ENCODE data around the gene ADGRG6. TPM values are rescaled to one million over a fixed set of nuclear protein-coding genes. Genes with fewer than 3 reads are reported as not detected.
"Not testable (repeated sequence)": the region's sequence is repeated elsewhere in the genome, so short reads cannot be mapped to it uniquely, and the experiment has no call there.

ADGRG6 gene
- total RNA-seq, 1 donor = 1.8 TPM

GRCh38 chr6:142428468-142428867, 126.7 kb downstream of the ADGRG6 start:
- H3K4me1 ChIP-seq (ENCODE audit: insufficient read depth, low read length); H3K9me3 ChIP-seq (ENCODE audit: low read depth, low read length); H3K4me3 ChIP-seq (ENCODE audit: low read length); H3K27me3 ChIP-seq (ENCODE audit: insufficient read depth, low read length): not testable (repeated sequence)

DNA sequence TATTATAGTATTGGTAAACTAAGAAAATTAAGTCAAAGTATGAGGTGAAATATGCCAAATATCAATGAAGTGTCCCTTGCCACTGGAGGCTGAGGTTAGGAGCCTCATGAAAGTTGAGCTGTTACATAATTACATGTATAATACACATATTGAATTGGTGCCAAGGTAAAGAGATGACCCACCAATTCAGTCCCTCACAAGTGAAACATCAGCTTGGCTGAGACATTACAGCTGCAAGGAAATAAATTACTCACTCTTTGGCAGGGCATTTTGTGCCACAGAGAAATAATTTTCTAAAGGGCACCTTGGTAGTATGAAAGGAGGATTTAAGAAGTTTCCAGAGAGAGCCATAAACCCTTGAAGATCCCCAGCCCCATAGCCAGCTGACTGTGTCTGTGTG, 127.4 kb downstream of the ADGRG6 start:
- no peak overlapping the region for H3K4me3 ChIP-seq (ENCODE audit: low read length)
- no peaks in the 10 kb centered on the region for H3K4me1 ChIP-seq (ENCODE audit: insufficient read depth, low read length)
- no peaks in the 10 kb centered on the region for H3K27me3 ChIP-seq (ENCODE audit: insufficient read depth, low read length)
- H3K9me3 ChIP-seq (ENCODE audit: low read depth, low read length) = no peaks in the 10 kb centered on the region

- Histone ChIP-seq H3K27me3 (ENCODE audit: insufficient read depth, low read length) (no peaks in the 10 kb centered on the region), H3K4me1 (ENCODE audit: insufficient read depth, low read length) (no peaks in the 10 kb centered on the region), H3K4me3 (ENCODE audit: low read length) (no peak overlapping the region), H3K9me3 (ENCODE audit: low read depth, low read length) (no peaks in the 10 kb centered on the region)
Measured at GRCh38 chr6:142433419-142433818, 131.6 kb downstream of the ADGRG6 start.

GRCh38 chr6:142438898-142439297, 137.1 kb downstream of the ADGRG6 start:
- H3K4me3 ChIP-seq (ENCODE audit: low read length) = no peak overlapping the region
- no peaks in the 10 kb centered on the region for H3K27me3 ChIP-seq (ENCODE audit: insufficient read depth, low read length)
- no peaks in the 10 kb centered on the region for H3K4me1 ChIP-seq (ENCODE audit: insufficient read depth, low read length)
- H3K9me3 ChIP-seq (ENCODE audit: low read depth, low read length) = no peaks in the 10 kb centered on the region

DNA sequence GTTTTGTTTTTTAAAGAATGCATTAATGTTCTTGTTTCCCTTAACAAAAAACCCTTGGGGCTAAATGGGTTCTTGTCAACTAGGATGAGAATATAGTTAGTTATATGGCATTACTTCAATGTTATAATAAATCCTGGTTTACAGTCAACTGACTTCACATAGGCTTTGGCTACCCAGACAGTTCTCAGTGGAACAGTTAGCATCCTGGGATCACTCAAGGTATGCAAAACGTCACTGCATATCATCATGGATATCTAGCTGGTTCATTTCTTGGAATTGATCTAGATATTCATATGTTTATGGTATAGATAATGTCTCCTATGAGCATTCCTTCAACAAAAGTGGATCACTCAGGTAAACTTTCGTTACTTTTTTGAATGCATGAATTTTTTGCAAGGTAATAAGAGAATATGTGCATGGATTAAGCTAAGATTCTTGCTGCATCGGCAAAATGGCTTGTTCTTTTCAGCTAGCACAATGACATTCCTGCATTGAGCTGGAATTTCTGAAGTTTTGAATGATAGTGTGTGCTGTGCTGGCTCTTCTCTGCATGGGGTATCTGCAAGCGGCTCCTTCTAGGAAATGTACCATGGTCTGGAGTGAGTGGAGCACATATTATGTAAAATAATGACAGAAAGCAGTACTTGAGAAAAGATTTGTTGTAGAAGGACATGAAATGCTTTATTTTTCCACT, 138.9 kb downstream of the ADGRG6 start:
- Histone ChIP-seq H3K9me3 (ENCODE audit: low read depth, low read length) (no peaks in the 10 kb centered on the region), H3K4me3 (ENCODE audit: low read length) (no peak overlapping the region), H3K4me1 (ENCODE audit: insufficient read depth, low read length) (no peaks in the 10 kb centered on the region), H3K27me3 (ENCODE audit: insufficient read depth, low read length) (no peaks in the 10 kb centered on the region)

- no peaks in the 10 kb centered on the region for H3K9me3 ChIP-seq (ENCODE audit: low read depth, low read length)
- H3K4me3 ChIP-seq (ENCODE audit: low read length) = no peak overlapping the region
- H3K27me3 ChIP-seq (ENCODE audit: insufficient read depth, low read length) = no peaks in the 10 kb centered on the region
- H3K4me1 ChIP-seq (ENCODE audit: insufficient read depth, low read length) = no peaks in the 10 kb centered on the region
Measured at GRCh38 chr6:142441716-142442115, 139.9 kb downstream of the ADGRG6 start.

DNA sequence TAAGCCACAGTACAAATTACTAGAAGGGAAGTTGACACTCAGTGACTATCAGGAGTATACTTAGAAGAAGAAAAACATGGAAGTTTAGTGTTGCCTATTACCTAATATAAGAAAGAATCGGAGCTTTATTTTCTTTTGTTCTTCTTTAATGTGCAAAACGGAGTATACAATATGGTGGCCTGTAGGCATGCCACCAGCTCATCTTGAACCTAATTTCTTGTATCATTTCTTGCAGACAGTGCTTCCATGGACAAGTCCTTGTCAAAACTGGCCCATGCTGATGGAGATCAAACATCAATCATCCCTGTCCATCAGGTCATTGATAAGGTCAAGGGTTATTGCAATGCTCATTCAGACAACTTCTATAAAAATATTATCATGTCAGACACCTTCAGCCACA, 141.3 kb downstream of the ADGRG6 start:
- no peaks in the 10 kb centered on the region for H3K9me3 ChIP-seq (ENCODE audit: low read depth, low read length)
- H3K27me3 ChIP-seq (ENCODE audit: insufficient read depth, low read length) = no peaks in the 10 kb centered on the region
- no peaks in the 10 kb centered on the region for H3K4me1 ChIP-seq (ENCODE audit: insufficient read depth, low read length)
- H3K4me3 ChIP-seq (ENCODE audit: low read length) = no peak overlapping the region

GRCh38 chr6:142443532-142443931, 141.7 kb downstream of the ADGRG6 start:
- Histone ChIP-seq H3K9me3 (ENCODE audit: low read depth, low read length) (no peaks in the 10 kb centered on the region), H3K4me3 (ENCODE audit: low read length) (no peak overlapping the region), H3K27me3 (ENCODE audit: insufficient read depth, low read length) (no peaks in the 10 kb centered on the region), H3K4me1 (ENCODE audit: insufficient read depth, low read length) (no peaks in the 10 kb centered on the region)

DNA sequence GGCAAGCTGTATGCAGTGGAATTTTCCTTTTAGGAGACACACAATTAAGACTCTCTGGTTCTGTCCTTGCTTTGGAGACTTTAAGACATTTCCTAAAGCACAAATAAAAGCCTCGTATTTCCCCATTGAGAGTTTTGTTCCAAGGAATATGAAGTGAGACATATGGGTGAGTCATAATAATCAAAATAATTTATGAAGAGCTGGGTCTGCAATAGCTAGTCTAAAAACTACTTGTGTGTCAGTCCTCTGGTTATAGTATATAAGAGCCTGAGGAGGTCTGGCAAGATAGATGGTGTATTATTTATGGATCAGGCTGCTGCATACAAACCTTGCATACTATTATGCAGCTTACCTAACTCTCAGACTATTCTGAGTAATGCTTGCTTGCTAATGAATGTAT, 142.6 kb downstream of the ADGRG6 start:
- Histone ChIP-seq H3K9me3 (ENCODE audit: low read depth, low read length) (no peaks in the 10 kb centered on the region), H3K27me3 (ENCODE audit: insufficient read depth, low read length) (no peaks in the 10 kb centered on the region), H3K4me3 (ENCODE audit: low read length) (no peak overlapping the region), H3K4me1 (ENCODE audit: insufficient read depth, low read length) (no peaks in the 10 kb centered on the region)

DNA sequence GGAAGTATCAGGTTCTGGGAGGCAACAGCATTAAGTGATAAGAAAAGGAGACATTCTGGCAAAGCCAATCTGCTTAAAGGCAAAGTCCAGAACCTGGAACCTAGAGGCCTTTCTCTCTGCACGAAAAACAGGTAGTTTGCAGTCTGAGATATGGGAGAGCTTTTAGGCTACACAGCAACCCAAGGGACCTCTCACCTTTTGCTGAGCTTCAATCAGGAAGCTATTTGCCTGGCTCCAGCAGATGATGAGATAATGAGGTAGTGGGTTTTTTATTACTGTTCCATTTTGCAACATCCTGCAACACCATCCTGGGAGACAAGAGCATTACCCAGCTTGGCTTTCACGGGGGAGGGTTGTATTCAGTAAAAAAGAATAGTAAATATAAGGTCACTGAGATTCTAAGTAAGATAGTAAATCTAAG, 143.1 kb downstream of the ADGRG6 start:
- no peaks in the 10 kb centered on the region for H3K9me3 ChIP-seq (ENCODE audit: low read depth, low read length)
- no peaks in the 10 kb centered on the region for H3K4me1 ChIP-seq (ENCODE audit: insufficient read depth, low read length)
- no peak overlapping the region for H3K4me3 ChIP-seq (ENCODE audit: low read length)
- no peaks in the 10 kb centered on the region for H3K27me3 ChIP-seq (ENCODE audit: insufficient read depth, low read length)

DNA sequence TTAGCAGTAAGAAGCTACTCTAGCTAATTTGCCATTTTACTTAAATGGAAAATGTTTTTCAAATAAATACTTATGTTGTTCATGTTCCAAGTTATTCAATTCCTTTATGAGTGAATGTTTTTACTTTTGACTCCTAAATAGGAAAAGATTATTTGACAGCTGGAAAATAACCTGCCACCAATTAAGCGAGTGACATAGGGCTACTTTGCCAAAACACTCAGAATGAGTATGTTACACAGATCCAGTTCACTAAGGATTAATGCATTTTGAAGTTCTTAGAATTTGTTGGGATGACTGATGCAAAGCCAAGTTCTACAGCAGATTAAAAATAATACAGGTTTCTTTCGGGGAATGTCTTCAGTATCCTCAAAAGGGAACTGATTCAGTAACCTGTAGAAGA, 144.4 kb downstream of the ADGRG6 start:
- Histone ChIP-seq H3K27me3 (ENCODE audit: insufficient read depth, low read length) (no peaks in the 10 kb centered on the region), H3K9me3 (ENCODE audit: low read depth, low read length) (no peaks in the 10 kb centered on the region), H3K4me3 (ENCODE audit: low read length) (no peak overlapping the region), H3K4me1 (ENCODE audit: insufficient read depth, low read length) (no peaks in the 10 kb centered on the region)

DNA sequence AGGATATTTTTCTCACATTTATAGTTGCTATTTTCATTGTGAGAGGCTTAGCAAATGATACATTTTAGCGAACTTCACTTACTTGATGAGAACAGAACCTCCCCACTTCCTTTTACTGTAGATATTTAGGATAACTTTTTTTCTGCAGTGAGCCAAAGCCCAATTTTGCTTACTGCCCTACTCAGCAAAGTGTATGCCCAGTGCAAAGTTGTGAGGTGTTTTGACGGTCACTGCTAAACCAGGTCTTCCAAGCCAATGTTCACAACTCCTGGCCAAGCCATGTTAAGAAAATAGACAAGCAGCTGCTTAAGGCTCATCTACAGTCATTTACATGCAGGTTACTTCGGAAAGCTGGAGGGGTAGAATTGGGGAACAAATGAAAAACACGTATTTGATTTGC, 144.8 kb downstream of the ADGRG6 start:
- Histone ChIP-seq H3K27me3 (ENCODE audit: insufficient read depth, low read length) (no peaks in the 10 kb centered on the region), H3K4me1 (ENCODE audit: insufficient read depth, low read length) (no peaks in the 10 kb centered on the region), H3K4me3 (ENCODE audit: low read length) (no peak overlapping the region), H3K9me3 (ENCODE audit: low read depth, low read length) (no peaks in the 10 kb centered on the region)

- H3K27me3 ChIP-seq (ENCODE audit: insufficient read depth, low read length) = no peaks in the 10 kb centered on the region
- no peak overlapping the region for H3K4me3 ChIP-seq (ENCODE audit: low read length)
- H3K4me1 ChIP-seq (ENCODE audit: insufficient read depth, low read length) = no peaks in the 10 kb centered on the region
- H3K9me3 ChIP-seq (ENCODE audit: low read depth, low read length) = no peaks in the 10 kb centered on the region
Measured at GRCh38 chr6:142448091-142448729, 146.4 kb downstream of the ADGRG6 start.

DNA sequence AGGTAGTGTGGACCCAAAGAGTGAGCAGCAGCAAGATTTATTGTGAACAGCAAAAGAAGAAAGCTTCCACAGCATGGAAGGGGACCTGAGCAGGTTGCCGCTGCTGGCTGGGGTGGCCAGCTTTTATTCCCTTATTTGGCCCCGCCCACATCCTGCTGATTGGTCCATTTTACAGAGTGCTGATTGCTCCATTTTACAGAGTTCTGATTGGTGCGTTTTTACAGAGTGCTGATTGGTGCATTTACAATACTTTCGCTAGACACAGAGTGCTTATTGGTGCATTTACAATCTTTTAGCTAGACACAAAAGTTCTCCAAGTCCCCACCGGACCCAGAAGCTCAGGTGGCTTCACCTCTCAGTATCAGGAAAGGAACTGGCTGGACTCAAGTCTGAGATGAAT, 149.0 kb downstream of the ADGRG6 start:
- not testable (repeated sequence) for H3K4me3 ChIP-seq (ENCODE audit: low read length); H3K9me3 ChIP-seq (ENCODE audit: low read depth, low read length); H3K4me1 ChIP-seq (ENCODE audit: insufficient read depth, low read length); H3K27me3 ChIP-seq (ENCODE audit: insufficient read depth, low read length)

GRCh38 chr6:142452993-142453392, 151.2 kb downstream of the ADGRG6 start:
- Histone ChIP-seq H3K4me3 (ENCODE audit: low read length) (no peak overlapping the region), H3K27me3 (ENCODE audit: insufficient read depth, low read length) (no peaks in the 10 kb centered on the region), H3K9me3 (ENCODE audit: low read depth, low read length) (no peaks in the 10 kb centered on the region), H3K4me1 (ENCODE audit: insufficient read depth, low read length) (no peaks in the 10 kb centered on the region)

DNA sequence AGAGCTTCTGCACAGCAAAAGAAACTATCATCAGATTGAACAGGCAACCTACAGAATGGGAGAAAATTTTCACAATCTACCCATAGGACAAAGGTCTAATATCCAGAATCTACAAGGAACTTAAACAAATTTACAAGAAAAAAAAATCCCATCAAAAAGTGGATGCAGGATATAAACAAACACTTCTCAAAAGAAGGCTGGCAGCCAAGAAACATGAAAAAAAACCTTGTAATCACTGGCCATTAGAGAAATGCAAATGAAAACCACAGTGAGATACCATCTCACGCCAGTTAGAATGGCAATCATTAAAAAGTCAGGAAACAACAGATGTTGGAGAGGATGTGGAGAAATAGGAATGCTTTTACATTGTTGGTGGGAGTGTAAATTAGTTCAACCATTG, 152.4 kb downstream of the ADGRG6 start:
- not testable (repeated sequence) for H3K4me1 ChIP-seq (ENCODE audit: insufficient read depth, low read length); H3K4me3 ChIP-seq (ENCODE audit: low read length); H3K9me3 ChIP-seq (ENCODE audit: low read depth, low read length); H3K27me3 ChIP-seq (ENCODE audit: insufficient read depth, low read length)

Measured in mononuclear cell (primary cell).